Tibial nerve (tissue), 4 donors: ENCODE measurements around the gene NUDT21.

Experiments
- CTCF ChIP-seq, 5 experiments: fragments of 200-600 bp in 3 of 5; fragments of 450-650 bp in 2 of 5; sonication (generic) in 3 of 5; IDR thresholded peaks; one replicate each; pipeline ENCODE4 v1.5.1; 2016 to 2019; ENCODE audit warnings: antibody characterized with exemption in 5 of 5, mild to moderate bottlenecking in 3 of 5, moderate library complexity in 2 of 5
- EP300 ChIP-seq, 2 donors: sonication (generic); formaldehyde crosslinking; IDR thresholded peaks; one replicate each; pipeline ENCODE4 v1.6.1; 2017; ENCODE audit warnings: antibody characterized with exemption in 2 of 2, mild to moderate bottlenecking in 1 of 2
- POLR2A ChIP-seq, 2 donors: fragments of 450-650 bp; IDR thresholded peaks; one replicate each; pipeline ENCODE4 v1.6.1; 2017; ENCODE audit warnings: antibody characterized with exemption in 2 of 2, mild to moderate bottlenecking in 2 of 2, moderate library complexity in 2 of 2

- TF ChIP-seq CTCF (IDR thresholded peaks at IDR 0.05), result no peak
- TF ChIP-seq POLR2A (IDR thresholded peaks at IDR 0.05), result no peak
- TF ChIP-seq EP300 (IDR thresholded peaks at IDR 0.05), result no peak
These were observed 14.9 kb downstream of the NUDT21 start for GRCh38 chr16:56436258-56436657.
